GM19463 (cell line): Measurements from ENCODE around the gene CBARP.

Experiments used
- ATAC-seq: cut with Tn5 transposase; IDR thresholded peaks from one replicate; pipeline ENCODE4 v1.9.1; 2021; ENCODE audit warnings: mild to moderate bottlenecking, moderate library complexity; ENCODE audit not compliant: unreplicated experiment

CBARP gene

GRCh38 chr19:1275260-1275975 lies 37.6 kb upstream of the CBARP start, which contains the start of gene FAM174C:
Gene FAM174C (plus strand): TSS chr19:1275530. CDS start chr19:1275550, 20 bp downstream.
- peak; percentile 80 for ATAC-seq

GRCh38 chr19:1274852-1275259 lies 37.1 kb upstream of the CBARP start:
- no peak for ATAC-seq

GRCh38 chr19:1274081-1274851 lies 36.5 kb upstream of the CBARP start:
- no peak for ATAC-seq

GRCh38 chr19:1273263-1274041 lies 35.6 kb upstream of the CBARP start:
- no peak for ATAC-seq

GRCh38 chr19:1272423-1273262 lies 34.8 kb upstream of the CBARP start:
- ATAC-seq, result no peak

- ATAC-seq, result no peak
Observed at GRCh38 chr19:1271528-1272422, 34.0 kb upstream of the CBARP start.

GRCh38 chr19:1270854-1271527 lies 33.2 kb upstream of the CBARP start:
- ATAC-seq, result no peak

GRCh38 chr19:1270213-1270853 lies 32.5 kb upstream of the CBARP start:
- ATAC-seq, result no peak

- ATAC-seq, result peak; percentile 22
Observed at GRCh38 chr19:1269478-1270212, 31.8 kb upstream of the CBARP start.

GRCh38 chr19:1269065-1269477 lies 31.3 kb upstream of the CBARP start, which contains the start of gene CIRBP:
Gene CIRBP (plus strand): TSS chr19:1269332. CDS start chr19:1270934, 1,602 bp downstream.
- ATAC-seq, result peak; percentile 61

GRCh38 chr19:1268226-1269064 lies 30.6 kb upstream of the CBARP start:
- ATAC-seq, result no peak

- ATAC-seq, result no peak
Observed at GRCh38 chr19:1267477-1268225, 29.8 kb upstream of the CBARP start.

- peak; percentile 11 for ATAC-seq
Observed at GRCh38 chr19:1266916-1267476, 29.2 kb upstream of the CBARP start.

- ATAC-seq, result peak; percentile 24
Observed at GRCh38 chr19:1266129-1266915, 28.5 kb upstream of the CBARP start.

GRCh38 chr19:1265615-1266128 lies 27.9 kb upstream of the CBARP start:
- ATAC-seq, result no peak
